Activated T-helper 17 cell treated with anti-CD3 and anti-CD28 coated beads, Interleukin-2, amount 50 U/mL, for 72 hours (primary cell): Measurements from ENCODE around the gene ATG16L2. TPM values are rescaled to one million over a fixed set of nuclear protein-coding genes. Genes with fewer than 3 reads are reported as not detected.
"Not testable (repeated sequence)": the region's sequence is repeated elsewhere in the genome, so short reads cannot be mapped to it uniquely, and the experiment has no call there.

ENCODE experiments used
- ATAC-seq: fragments of 150-1000 bp; cut with Tn5 transposase; replicated peaks from 2 replicates; pipeline ENCODE4 v1.10.0; 2021; ENCODE audit warnings: mild to moderate bottlenecking, moderate library complexity
- H3K27ac Mint-ChIP-seq: one replicate; pipeline ENCODE4 v1.8.0; 2022; ENCODE audit warnings: mixed read lengths
- H3K27me3 Mint-ChIP-seq: one replicate; pipeline ENCODE4 v1.8.0; 2022; ENCODE audit warnings: mixed read lengths
- H3K36me3 Mint-ChIP-seq: one replicate; pipeline ENCODE4 v1.8.0; 2022; ENCODE audit warnings: low read depth, mild to moderate bottlenecking, mixed read lengths
- H3K4me1 Mint-ChIP-seq: one replicate; pipeline ENCODE4 v1.8.0; 2022; ENCODE audit warnings: mixed read lengths
- H3K4me3 Mint-ChIP-seq: one replicate; pipeline ENCODE4 v1.8.0; 2022; ENCODE audit warnings: mild to moderate bottlenecking, mixed read lengths
- H3K9me3 Mint-ChIP-seq: one replicate; pipeline ENCODE4 v1.8.0; 2022; ENCODE audit warnings: mixed read lengths
- total RNA-seq, 2 donors: library from RNA; stranded (reverse); gene quantifications; one replicate each; pipeline ENCODE4 v1.2.3, GENCODE V29; 2022

Gene ATG16L2
- total RNA-seq, 2 donors from 2014 or later = 85.3 to 127 TPM

- Mint-ChIP-seq H3K4me1 (peaks cover 7% of the 10 kb centered on the region), H3K9me3 (no peaks in the 10 kb centered on the region), H3K27me3 (no peaks in the 10 kb centered on the region), H3K4me3 (no peak overlapping the region), H3K27ac (no peak overlapping the region), H3K36me3 (no peaks in the 10 kb centered on the region)
- ATAC-seq = no peak
Measured at GRCh38 chr11:72786305-72787215, 27.7 kb upstream of the ATG16L2 start.

DNA sequence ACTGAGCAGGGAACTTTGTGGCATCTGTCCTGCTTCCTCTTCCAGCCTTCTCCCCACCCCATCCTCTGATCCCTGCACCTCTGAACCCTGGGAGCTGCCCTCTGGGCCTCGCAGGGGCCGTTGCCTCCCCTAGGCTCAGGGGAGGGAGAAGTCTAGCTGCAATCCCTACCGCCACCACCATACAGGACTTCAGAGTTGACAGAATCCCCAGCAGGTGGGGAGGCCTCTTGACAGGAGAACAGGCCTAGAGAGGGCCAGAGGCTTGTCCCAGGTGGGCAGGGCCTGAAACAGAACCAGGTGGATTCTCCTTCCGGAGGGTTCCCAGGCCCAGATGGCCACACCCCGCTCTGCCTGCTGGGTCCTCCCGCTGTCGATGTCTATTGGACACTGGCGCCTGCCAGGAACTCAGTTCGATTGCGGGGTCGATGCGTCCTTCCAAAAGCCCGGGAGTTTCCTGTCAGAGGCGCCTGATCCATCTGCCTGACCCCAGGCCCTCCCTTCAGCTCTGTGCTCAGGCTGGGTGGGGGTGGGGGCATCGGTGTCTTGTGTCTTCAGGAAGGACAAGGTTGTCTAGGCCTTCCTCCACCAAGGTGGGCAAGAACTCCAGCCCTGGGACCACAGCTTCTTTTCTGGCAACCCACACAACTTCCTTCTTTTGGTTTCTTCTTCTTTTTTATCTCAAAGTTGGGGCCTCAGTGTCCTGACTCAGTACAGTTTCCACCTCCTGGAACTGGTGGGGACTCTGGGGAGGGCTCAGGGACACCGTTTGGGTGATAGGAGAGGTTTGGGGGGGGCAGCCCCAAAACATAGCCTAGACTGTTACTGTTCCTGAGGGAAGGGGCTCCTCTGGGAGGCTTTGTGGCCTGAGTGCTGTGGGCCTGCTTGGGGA lies 26.8 kb upstream of the ATG16L2 start:
- H3K4me1 Mint-ChIP-seq = peaks cover 2% of the 10 kb centered on the region
- H3K4me3 Mint-ChIP-seq = no peak overlapping the region
- H3K36me3 Mint-ChIP-seq = no peaks in the 10 kb centered on the region
- no peaks in the 10 kb centered on the region for H3K27me3 Mint-ChIP-seq
- peak; percentile 18 for ATAC-seq
- peak overlapping the region; percentile 48 for H3K27ac Mint-ChIP-seq
- H3K9me3 Mint-ChIP-seq = no peaks in the 10 kb centered on the region

DNA sequence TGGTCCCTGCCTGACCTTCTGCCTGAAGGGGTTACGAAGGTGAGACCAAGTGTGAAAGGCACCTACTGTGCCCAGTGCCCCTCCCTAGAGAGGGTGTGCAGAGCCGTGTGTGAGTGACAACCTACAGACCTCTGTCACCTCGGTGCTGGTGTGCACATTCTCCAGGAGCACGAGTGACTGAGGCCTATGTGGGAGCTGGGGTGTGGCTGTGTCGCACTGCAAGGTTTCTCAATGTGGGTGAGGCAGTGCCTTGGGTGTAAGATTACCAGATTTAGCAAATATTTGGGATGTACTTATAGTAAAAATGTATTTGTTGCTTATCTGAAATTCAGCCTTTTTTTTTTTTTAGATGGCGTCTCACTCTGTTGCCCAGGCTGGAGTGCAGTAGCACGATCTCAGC lies 26.0 kb upstream of the ATG16L2 start:
- H3K4me3 Mint-ChIP-seq = no peak overlapping the region
- no peak for ATAC-seq
- H3K27me3 Mint-ChIP-seq = no peaks in the 10 kb centered on the region
- no peaks in the 10 kb centered on the region for H3K9me3 Mint-ChIP-seq
- H3K4me1 Mint-ChIP-seq = peaks cover 10% of the 10 kb centered on the region
- H3K27ac Mint-ChIP-seq = peak overlapping the region; percentile 48
- no peaks in the 10 kb centered on the region for H3K36me3 Mint-ChIP-seq

GRCh38 chr11:72789493-72790131 lies 24.6 kb upstream of the ATG16L2 start:
- Mint-ChIP-seq H3K27ac (no peak overlapping the region), H3K36me3 (no peaks in the 10 kb centered on the region), H3K27me3 (no peaks in the 10 kb centered on the region), H3K4me3 (no peak overlapping the region), H3K4me1 (peaks cover 15% of the 10 kb centered on the region), H3K9me3 (no peaks in the 10 kb centered on the region)
- ATAC-seq = no peak

DNA sequence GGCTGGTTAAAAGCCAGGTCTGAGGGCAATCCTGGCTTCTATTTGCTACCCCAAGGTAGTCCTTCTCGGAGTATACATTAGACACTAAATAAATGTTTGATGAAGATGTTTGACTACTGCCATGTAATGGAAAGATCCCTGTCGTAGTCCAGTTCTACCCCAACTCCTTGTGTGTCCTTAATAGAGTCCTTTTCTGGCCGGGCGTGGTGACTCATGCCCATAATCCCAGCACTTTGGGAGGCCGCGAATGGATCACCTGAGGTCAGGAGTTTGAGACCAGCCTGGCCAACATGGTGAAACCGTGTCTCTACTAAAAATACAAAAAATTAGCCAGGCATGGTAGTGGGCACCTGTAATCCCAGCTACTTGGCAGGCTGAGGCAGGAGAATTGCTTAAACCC lies 23.0 kb upstream of the ATG16L2 start:
- peaks cover 18% of the 10 kb centered on the region for H3K4me1 Mint-ChIP-seq
- not testable (repeated sequence) for H3K9me3 Mint-ChIP-seq, H3K4me3 Mint-ChIP-seq, H3K36me3 Mint-ChIP-seq, H3K27ac Mint-ChIP-seq, H3K27me3 Mint-ChIP-seq, ATAC-seq

DNA sequence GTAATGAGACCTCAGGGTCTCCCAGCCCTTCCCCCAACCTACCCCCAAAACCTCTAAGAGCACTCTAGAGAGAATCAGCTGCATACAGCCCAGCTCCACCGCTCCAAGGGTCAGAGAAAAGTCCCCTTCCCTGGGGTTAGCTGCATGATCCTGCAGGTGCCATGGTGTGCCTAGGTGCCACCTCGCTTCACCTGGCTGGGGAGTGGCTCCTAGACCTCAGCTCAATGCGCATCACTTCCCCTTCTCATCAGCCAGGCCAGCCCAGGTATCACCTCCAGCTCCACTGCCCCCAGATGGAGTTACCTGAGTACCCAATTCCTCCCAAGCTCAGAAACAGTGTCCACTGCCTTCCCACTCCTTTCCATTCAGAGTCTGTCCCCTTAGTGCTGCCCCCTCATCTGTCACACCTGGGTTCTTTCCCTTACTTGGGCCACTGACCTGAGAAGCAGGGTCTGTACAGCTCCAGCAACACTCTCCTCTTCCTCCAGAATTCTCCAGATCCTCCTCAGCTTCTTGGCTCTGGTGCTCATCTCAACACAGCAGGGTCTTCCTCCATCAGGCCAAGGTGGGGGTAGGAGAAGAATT lies 21.7 kb upstream of the ATG16L2 start:
- H3K4me1 Mint-ChIP-seq = peaks cover 18% of the 10 kb centered on the region
- no peak for ATAC-seq
- H3K27me3 Mint-ChIP-seq = no peaks in the 10 kb centered on the region
- H3K4me3 Mint-ChIP-seq = peak overlapping the region; percentile 94
- H3K27ac Mint-ChIP-seq = peak overlapping the region; percentile 95
- no peaks in the 10 kb centered on the region for H3K9me3 Mint-ChIP-seq
- no peaks in the 10 kb centered on the region for H3K36me3 Mint-ChIP-seq

DNA sequence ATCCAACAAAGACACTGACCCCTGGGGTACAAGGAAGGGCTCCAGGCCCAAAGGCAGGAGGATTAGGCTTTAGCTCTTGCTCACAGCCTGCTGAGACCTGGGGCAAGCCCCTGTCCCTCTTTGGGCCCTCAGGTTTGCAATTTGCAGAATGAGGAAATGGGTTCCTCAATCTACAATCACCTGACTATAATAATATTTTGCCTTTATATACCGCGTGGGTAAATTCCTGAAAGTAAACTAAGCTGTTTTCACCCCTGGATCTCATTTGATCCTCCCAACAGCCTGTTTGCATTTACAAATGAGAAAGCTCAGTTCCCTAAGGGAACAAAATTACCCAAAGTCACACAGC lies 21.2 kb upstream of the ATG16L2 start:
- Mint-ChIP-seq H3K27ac (peak overlapping the region; percentile 95), H3K27me3 (no peaks in the 10 kb centered on the region), H3K9me3 (no peaks in the 10 kb centered on the region), H3K4me3 (peak overlapping the region; percentile 94), H3K36me3 (no peaks in the 10 kb centered on the region), H3K4me1 (peaks cover 18% of the 10 kb centered on the region)
- ATAC-seq = no peak

DNA sequence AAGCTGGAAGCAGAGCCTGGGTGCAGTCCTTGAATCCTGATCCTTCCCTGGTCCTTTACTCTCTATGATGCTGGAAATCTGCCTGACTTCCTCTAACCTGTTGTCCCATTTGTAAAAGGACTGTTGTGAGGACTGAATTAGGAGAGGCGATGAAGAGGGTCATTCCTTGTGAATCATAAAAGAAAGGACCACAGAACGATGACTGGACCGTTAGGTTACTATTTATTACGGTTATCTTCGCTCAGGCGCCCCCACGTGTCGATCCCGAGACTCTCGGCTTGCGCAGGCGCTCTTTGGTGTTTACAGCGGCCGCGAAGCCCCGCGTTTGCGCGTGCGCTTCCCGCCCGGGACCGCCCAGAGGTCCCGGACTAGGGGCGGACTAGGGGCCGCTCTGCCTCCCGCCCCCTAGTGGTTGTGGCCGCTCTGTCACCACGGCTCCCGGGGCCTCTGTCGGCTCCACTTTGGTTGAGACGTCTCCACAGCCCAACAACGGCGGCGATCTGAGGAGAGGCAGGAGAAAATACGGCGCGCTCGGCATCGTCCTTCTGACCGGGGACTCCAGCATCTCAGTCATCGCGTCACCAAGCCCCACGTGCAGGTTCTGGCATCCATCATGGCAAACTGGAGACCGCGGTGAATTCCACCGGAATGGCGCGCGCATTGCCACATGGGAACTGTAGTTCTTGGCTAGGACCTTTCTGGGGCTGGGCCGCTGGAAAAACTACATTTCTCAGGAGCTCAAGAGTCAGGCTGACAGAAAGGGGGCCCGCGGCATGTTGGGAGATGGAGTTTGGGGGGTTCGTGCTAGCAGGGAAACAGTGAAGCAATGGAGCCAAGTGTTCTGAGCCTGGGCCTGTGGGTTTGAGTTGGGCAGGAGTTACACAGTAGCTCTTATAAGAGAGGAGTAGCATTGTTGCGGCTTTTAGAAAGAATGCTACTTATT lies 20.5 kb upstream of the ATG16L2 start, which contains the start of gene STARD10:
TSS of gene STARD10 (minus strand) at position 623 of the 943 bp plus-strand sequence. CDS start 12,866 bp downstream, outside the sequence.
- Mint-ChIP-seq H3K9me3 (no peaks in the 10 kb centered on the region), H3K4me1 (peaks cover 18% of the 10 kb centered on the region), H3K27ac (peak within 1 kb of the TSS; percentile 95), H3K36me3 (no peaks in the 10 kb centered on the region), H3K27me3 (no peaks in the 10 kb centered on the region), H3K4me3 (peak within 1 kb of the TSS; percentile 94)
- ATAC-seq = peak; percentile 97

- H3K4me1 Mint-ChIP-seq = peaks cover 6% of the 10 kb centered on the region
- no peak overlapping the region for H3K27ac Mint-ChIP-seq
- H3K36me3 Mint-ChIP-seq = no peaks in the 10 kb centered on the region
- no peak overlapping the region for H3K4me3 Mint-ChIP-seq
- no peak for ATAC-seq
- H3K27me3 Mint-ChIP-seq = no peaks in the 10 kb centered on the region
- no peaks in the 10 kb centered on the region for H3K9me3 Mint-ChIP-seq
Measured at GRCh38 chr11:72798361-72798760, 15.8 kb upstream of the ATG16L2 start.

DNA sequence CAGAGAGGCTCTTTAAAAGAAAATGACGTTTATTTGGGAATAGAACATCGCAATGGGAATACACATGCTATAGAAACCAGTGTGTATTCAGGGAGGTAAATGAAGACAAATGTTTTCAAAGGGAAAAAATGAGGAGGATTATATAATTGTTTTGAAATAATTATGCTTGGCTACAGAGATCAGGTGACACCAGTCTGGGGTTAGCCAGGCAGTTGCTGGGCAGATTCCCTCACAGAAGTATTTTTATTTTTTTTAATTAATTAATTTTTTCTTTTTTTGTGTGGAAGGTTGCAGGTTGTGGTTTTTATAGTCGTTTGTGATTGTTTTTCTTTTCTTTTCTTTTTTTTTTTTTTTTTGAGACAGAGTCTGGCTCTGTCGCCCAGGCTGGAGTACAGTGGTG lies 14.8 kb upstream of the ATG16L2 start:
- ATAC-seq = no peak
- no peak overlapping the region for H3K27ac Mint-ChIP-seq
- no peak overlapping the region for H3K4me3 Mint-ChIP-seq
- peaks cover 4% of the 10 kb centered on the region for H3K4me1 Mint-ChIP-seq
- no peaks in the 10 kb centered on the region for H3K27me3 Mint-ChIP-seq
- H3K9me3 Mint-ChIP-seq = no peaks in the 10 kb centered on the region
- no peaks in the 10 kb centered on the region for H3K36me3 Mint-ChIP-seq

- ATAC-seq = no peak
- no peaks in the 10 kb centered on the region for H3K9me3 Mint-ChIP-seq
- peaks cover 1% of the 10 kb centered on the region for H3K36me3 Mint-ChIP-seq
- H3K27me3 Mint-ChIP-seq = no peaks in the 10 kb centered on the region
- H3K4me3 Mint-ChIP-seq = no peak overlapping the region
- peaks cover 4% of the 10 kb centered on the region for H3K4me1 Mint-ChIP-seq
- no peak overlapping the region for H3K27ac Mint-ChIP-seq
Measured at GRCh38 chr11:72802822-72803221, 11.4 kb upstream of the ATG16L2 start.

GRCh38 chr11:72805216-72805615 lies 9.0 kb upstream of the ATG16L2 start:
- Mint-ChIP-seq H3K4me1 (peaks cover 4% of the 10 kb centered on the region), H3K27ac (no peak overlapping the region), H3K36me3 (peaks cover 25% of the 10 kb centered on the region), H3K9me3 (no peaks in the 10 kb centered on the region), H3K27me3 (no peaks in the 10 kb centered on the region), H3K4me3 (no peak overlapping the region)
- no peak for ATAC-seq

DNA sequence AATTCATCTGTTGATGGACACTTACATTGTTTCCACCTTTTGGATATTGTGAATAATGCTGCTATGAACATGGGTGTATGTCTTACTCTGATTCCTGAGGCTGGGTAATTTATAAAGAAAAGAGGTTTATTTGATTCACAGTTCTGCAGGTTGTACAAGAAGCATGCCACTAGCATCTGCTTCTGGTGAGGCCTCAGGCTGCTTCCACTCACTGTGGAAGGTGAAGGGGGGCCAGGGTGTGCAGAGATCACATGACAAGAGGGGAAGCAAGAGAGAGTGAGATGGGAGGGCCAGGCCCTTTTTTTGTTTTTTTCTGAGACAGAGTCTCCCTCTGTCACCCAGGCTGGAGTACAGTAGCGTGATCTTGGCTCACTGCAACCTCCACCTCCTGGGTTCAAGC lies 7.8 kb upstream of the ATG16L2 start:
- not testable (repeated sequence) for H3K9me3 Mint-ChIP-seq, H3K27ac Mint-ChIP-seq, H3K27me3 Mint-ChIP-seq, H3K4me3 Mint-ChIP-seq, ATAC-seq
- H3K4me1 Mint-ChIP-seq = peaks cover 10% of the 10 kb centered on the region
- H3K36me3 Mint-ChIP-seq = peaks cover 37% of the 10 kb centered on the region
